H1 (cell line): ENCODE data around the gene PDZK1IP1. TPM values are rescaled to one million over a fixed set of nuclear protein-coding genes. Genes with fewer than 3 reads are reported as not detected.

Source experiments
- CTCF ChIA-PET: fragments of 300-600 bp; sonication (Branson Sonifier 250); formaldehyde crosslinking; loops from one replicate; lab custom pipeline; 2021; ENCODE audit not compliant: partially characterized antibody; lab: Charles Lee
- POLR2A ChIA-PET: fragments of 300-600 bp; sonication (Branson Sonifier 250); formaldehyde crosslinking; loops from one replicate; lab custom pipeline; 2021; ENCODE audit warnings: inconsistent platforms; ENCODE audit not compliant: partially characterized antibody; lab: Charles Lee
- DNase-seq, 2 experiments: peaks; one replicate each; pipeline versions ENCODE4 v3.0.0 to v3.0.0-alpha.2; 2010 to 2022; ENCODE audit warnings: low spot score in 2 of 2, low read depth in 1 of 2, mixed read lengths in 1 of 2
- FAIRE-seq: peaks from 2 replicates; lab custom pipeline; 2011; peaks lifted over from hg19 to GRCh38; lab: Jason Lieb, UNC
- H2AFZ ChIP-seq: 2 replicates; pipeline ENCODE4 v1.8.1; 2012; ENCODE audit warnings: low read length, inconsistent platforms
- H2AK5ac ChIP-seq: 2 replicates; pipeline ENCODE4 v1.6.1; 2013; ENCODE audit warnings: low read depth, low read length
- H2BK120ac ChIP-seq: replicated peaks from 2 replicates; pipeline ENCODE3; 2013; ENCODE audit warnings: low read depth, low read length, inconsistent platforms
- H2BK12ac ChIP-seq: 2 replicates; pipeline ENCODE4 v1.6.1; 2013; ENCODE audit warnings: low read depth, low read length
- H2BK15ac ChIP-seq: 2 replicates; pipeline ENCODE4 v1.6.1; 2013; ENCODE audit warnings: low read length
- H2BK20ac ChIP-seq: 2 replicates; pipeline ENCODE4 v1.6.1; 2013; ENCODE audit warnings: low read length
- H2BK5ac ChIP-seq: 2 replicates; pipeline ENCODE4 v1.6.1; 2013; ENCODE audit warnings: low read depth, low read length
- H3K14ac ChIP-seq: 2 replicates; pipeline ENCODE4 v1.6.1; 2013; ENCODE audit warnings: inconsistent platforms; ENCODE audit not compliant: insufficient read length
- H3K18ac ChIP-seq: 2 replicates; pipeline ENCODE4 v1.6.1; 2013; ENCODE audit warnings: low read length; ENCODE audit errors: extremely low read depth
- H3K23ac ChIP-seq: 2 replicates; pipeline ENCODE4 v1.6.1; 2013; ENCODE audit warnings: inconsistent platforms; ENCODE audit not compliant: insufficient read length
- H3K23me2 ChIP-seq: 2 replicates; pipeline ENCODE4 v1.6.1; 2013; ENCODE audit warnings: low read depth, low read length
- H3K27ac ChIP-seq: 2 replicates; pipeline ENCODE4 v1.6.1; 2011; ENCODE audit warnings: low read depth, low read length, inconsistent platforms
- H3K27me3 ChIP-seq, 4 experiments: replicated peaks in 1 of 4; 1 replicate in 1 of 4; 2 replicates in 3 of 4; pipeline versions ENCODE4 v1.6.1 to v1.8.1; 2011 to 2013; ENCODE audit warnings: low read length in 3 of 4, mild to moderate bottlenecking in 3 of 4, inconsistent platforms in 2 of 4, mixed read lengths in 2 of 4, moderate library complexity in 1 of 4; ENCODE audit not compliant: control insufficient read depth in 3 of 4, insufficient read depth in 3 of 4; ENCODE audit errors: extremely low read depth in 1 of 4
- H3K36me3 ChIP-seq, 4 experiments: 2 replicates each; pipeline versions ENCODE4 v1.6.1 to v1.8.1; 2011 to 2013; ENCODE audit warnings: mild to moderate bottlenecking in 4 of 4, low read length in 3 of 4, moderate library complexity in 2 of 4, control low read depth in 1 of 4, inconsistent platforms in 1 of 4; ENCODE audit not compliant: insufficient read depth in 4 of 4, control insufficient read depth in 2 of 4
- H3K4ac ChIP-seq: replicated peaks from 2 replicates; pipeline ENCODE3; 2013; ENCODE audit warnings: low read length, low read depth, mixed read lengths, inconsistent platforms; ENCODE audit not compliant: insufficient read length
- H3K4me1 ChIP-seq, 4 experiments: replicated peaks in 1 of 4; 1 replicate in 1 of 4; 2 replicates in 3 of 4; pipeline versions ENCODE4 v1.6.1 to v1.8.1; 2011 to 2013; ENCODE audit warnings: low read length in 3 of 4, inconsistent platforms in 2 of 4, mixed read lengths in 1 of 4; ENCODE audit not compliant: insufficient read depth in 4 of 4, control insufficient read depth in 3 of 4
- H3K4me2 ChIP-seq, 2 experiments: 2 replicates each; pipeline versions ENCODE4 v1.6.1 to v1.8.1; 2011 to 2013; ENCODE audit warnings: low read depth in 2 of 2, low read length in 2 of 2, control low read depth in 1 of 2, inconsistent platforms in 1 of 2, mild to moderate bottlenecking in 1 of 2; ENCODE audit not compliant: insufficient read depth in 1 of 2
- H3K4me3 ChIP-seq, 4 experiments: fragments of 200-600, 300-600 bp in 1 of 4; sonication (generic), shearing (Covaris generic), sonication (Bioruptor Twin) in 1 of 4; 2 replicates each; pipeline versions ENCODE4 v1.5.1 to v1.8.1; 2011 to 2016; ENCODE audit warnings: low read length in 4 of 4, low read depth in 3 of 4, control low read depth in 2 of 4, inconsistent platforms in 2 of 4, mild to moderate bottlenecking in 2 of 4, mixed read lengths in 1 of 4, moderate library complexity in 1 of 4; ENCODE audit not compliant: insufficient read depth in 2 of 4; ENCODE audit errors: extremely low read depth in 1 of 4
- H3K56ac ChIP-seq: replicated peaks from 2 replicates; pipeline ENCODE3; 2013; ENCODE audit warnings: low read depth, mild to moderate bottlenecking, mixed read lengths, low read length, inconsistent platforms; ENCODE audit not compliant: insufficient read length
- H3K79me1 ChIP-seq: 2 replicates; pipeline ENCODE4 v1.6.1; 2013; ENCODE audit warnings: low read depth, low read length, control low read depth
- H3K79me2 ChIP-seq, 2 experiments: 2 replicates each; pipeline versions ENCODE4 v1.6.1 to v1.8.1; 2012 to 2013; ENCODE audit warnings: low read length in 2 of 2, mild to moderate bottlenecking in 2 of 2, inconsistent platforms in 1 of 2; ENCODE audit not compliant: insufficient read depth in 2 of 2, control insufficient read depth in 1 of 2
- H3K9ac ChIP-seq, 4 experiments: replicated peaks in 1 of 4; 1 replicate in 1 of 4; 2 replicates in 3 of 4; pipeline versions ENCODE4 v1.6.1 to v1.8.1; 2011 to 2013; ENCODE audit warnings: low read depth in 3 of 4, low read length in 3 of 4, control low read depth in 2 of 4, mild to moderate bottlenecking in 2 of 4, moderate library complexity in 2 of 4, inconsistent platforms in 1 of 4; ENCODE audit errors: extremely low read depth in 1 of 4
- H3K9me3 ChIP-seq, 2 experiments: 2 replicates each; pipeline versions ENCODE4 v1.6.1 to v1.8.1; 2012 to 2013; ENCODE audit warnings: mild to moderate bottlenecking in 2 of 2, moderate library complexity in 2 of 2, control low read depth in 1 of 2, inconsistent platforms in 1 of 2, low read depth in 1 of 2, low read length in 1 of 2, mixed read lengths in 1 of 2; ENCODE audit not compliant: insufficient read depth in 2 of 2
- H4K20me1 ChIP-seq, 2 experiments: replicated peaks in 1 of 2; 2 replicates each; pipeline versions ENCODE3 to v1.8.1; 2011 to 2013; ENCODE audit warnings: inconsistent platforms in 2 of 2, low read length in 2 of 2, mild to moderate bottlenecking in 1 of 2; ENCODE audit not compliant: insufficient read depth in 2 of 2, control insufficient read depth in 1 of 2
- H4K5ac ChIP-seq: 2 replicates; pipeline ENCODE4 v1.6.1; 2013; ENCODE audit warnings: low read length, low read depth, mixed read lengths, inconsistent platforms; ENCODE audit not compliant: insufficient read length
- H4K8ac ChIP-seq: 2 replicates; pipeline ENCODE4 v1.8.0; 2013; ENCODE audit warnings: mild to moderate bottlenecking, moderate library complexity, low read length, inconsistent platforms; ENCODE audit not compliant: insufficient read depth; ENCODE audit errors: extremely low read depth
- H4K91ac ChIP-seq: replicated peaks from 2 replicates; pipeline ENCODE3; 2013; ENCODE audit warnings: low read length, mixed read lengths, inconsistent platforms; ENCODE audit not compliant: insufficient read length
- BCL11A ChIP-seq, 2 experiments: IDR thresholded peaks; one replicate each; pipeline ENCODE4 v1.6.1; 2011; ENCODE audit warnings: low read depth in 2 of 2, low read length in 2 of 2, mild to moderate bottlenecking in 2 of 2
- CREB1 ChIP-seq: IDR thresholded peaks from 2 replicates; pipeline ENCODE4 v1.6.1; 2012; ENCODE audit warnings: inconsistent platforms
- CTBP2 ChIP-seq: IDR thresholded peaks from 2 replicates; pipeline ENCODE4 v1.7.0; 2011; ENCODE audit warnings: borderline replicate concordance, mild to moderate bottlenecking, moderate library complexity, mixed read lengths, low read length; ENCODE audit not compliant: insufficient read depth, insufficient read length
- NANOG ChIP-seq: IDR thresholded peaks from 2 replicates; pipeline ENCODE4 v1.6.1; 2011; ENCODE audit warnings: low read length, low read depth, mild to moderate bottlenecking, inconsistent platforms; ENCODE audit not compliant: insufficient read depth, poor library complexity, severe bottlenecking
- PHF8 ChIP-seq: fragments of 200-600 bp; sonication (generic); conservative IDR thresholded peaks from 2 replicates; pipeline ENCODE4 v1.7.1; 2012; ENCODE audit warnings: low read depth, mild to moderate bottlenecking, inconsistent platforms, low read length, moderate library complexity
- POU5F1 ChIP-seq: IDR thresholded peaks from 2 replicates; pipeline ENCODE4 v1.6.1; 2011; ENCODE audit warnings: low read depth, mild to moderate bottlenecking, low read length, moderate library complexity
- RFX5 ChIP-seq: IDR thresholded peaks from 2 replicates; pipeline ENCODE4 v1.6.1; 2011; ENCODE audit warnings: low read depth, low read length, improper control_type of control experiment, borderline replicate concordance
- SAP30 ChIP-seq: fragments of 300-600 bp; sonication (generic); IDR thresholded peaks from 2 replicates; pipeline ENCODE4 v1.7.1; 2012; ENCODE audit warnings: low read length, moderate library complexity, mild to moderate bottlenecking, inconsistent platforms; ENCODE audit not compliant: insufficient read depth, insufficient replicate concordance
- TEAD4 ChIP-seq: IDR thresholded peaks from 2 replicates; pipeline ENCODE4 v1.6.1; 2012; ENCODE audit warnings: low read depth, low read length, inconsistent platforms, mixed read lengths
- USF2 ChIP-seq: IDR thresholded peaks from 2 replicates; pipeline ENCODE4 v1.6.1; 2011; ENCODE audit warnings: low read length, improper control_type of control experiment
- WGBS, 2 experiments: shearing (Covaris generic) in 1 of 2; methylation state at CpG; one replicate each; pipeline versions ENCODE4 v1.1.6 to v1.1.7; 2013 to 2015; ENCODE audit warnings: low lambda C conversion rate in 2 of 2, mixed read lengths in 2 of 2, inconsistent platforms in 1 of 2, low coverage in 1 of 2, missing lambda C conversion rate in 1 of 2; ENCODE audit not compliant: insufficient replicate concordance in 2 of 2, insufficient coverage in 1 of 2, insufficient read length in 1 of 2; ENCODE audit errors: extremely low coverage in 1 of 2, missing lambda C conversion rate in 1 of 2; 5-methylcytosine and 5-hydroxymethylcytosine counted together
- polyA plus RNA-seq, 7 experiments: library from polyadenylated mRNA; depleted of rRNA in 3 of 7; stranded (reverse) in 5 of 7; unstranded in 2 of 7; fragments of >200 nt in 5 of 7; fragments of 200-250 nt in 2 of 7; gene quantifications; 1 replicate in 5 of 7; 2 replicates in 1 of 7; 4 replicates in 1 of 7; pipeline versions ENCODE4 v1.2.1 to v1.2.3, GENCODE V29; 2011 to 2013; ENCODE audit warnings: missing spikeins in 2 of 7, mixed read lengths in 2 of 7
- total RNA-seq: library from RNA; stranded (reverse); fragmentation: NEBNext Ultra II Directional; extraction: Animal tissue kit (Norgen Biotek cat#: 25700); gene quantifications from 2 replicates; pipeline ENCODE4 v1.2.1, GENCODE V29; 2021

Gene PDZK1IP1
- total and polyA plus RNA-seq, 2 of the 8 experiments (the other 6 are each of a cell fraction or from before 2014, with no cell fraction given) = 0.17 TPM; not detected in 1

- ChIA-PET CTCF (interaction anchor here (0.6 to 14.4 kb wide), 6 partner anchors 6 to 439 kb away, joined by 3 to 207 read pairs (median 78); partner anchors contain the start of gene PDZK1IP1), POLR2A (interaction anchor here (0.7 kb wide), 1 partner anchor 46 kb away, joined by 3 read pairs; the partner anchor contains the start of gene TAL1)
- 95% methylated on average over 13 of the region's 13 CpGs; no CpG with 5 or more reads in 1 of the 2 experiments for WGBS, 2 experiments
- TF ChIP-seq POU5F1 (no peak), BCL11A (IDR thresholded peaks at IDR 0.05; ENCODE audit: low read depth in 2 of 2, low read length in 2 of 2) (no peak), RFX5 (no peak), CTBP2 (no peak), NANOG (no peak), USF2 (no peak), SAP30 (no peak), CREB1 (no peak), PHF8 (no peak), TEAD4 (no peak)
Measured at GRCh38 chr1:47186267-47187185, 3.3 kb downstream of the PDZK1IP1 start.

More at GRCh38 chr1:47186267-47187185, 3.3 kb downstream of the PDZK1IP1 start:
- Histone ChIP-seq H3K4me3 (no peak overlapping the region), H2BK5ac (no peak overlapping the region), H3K4ac (no peak overlapping the region), H4K8ac (no peak overlapping the region; the same call in 1 of the 2 replicates), H3K23me2 (peaks cover 5% of the 10 kb centered on the region; the same call in 1 of the 2 replicates), H2BK20ac (no peak overlapping the region), H3K18ac (no peak overlapping the region), H3K14ac (no peak overlapping the region), H3K9me3 (no peaks in the 10 kb centered on the region), H3K4me2 (no peak overlapping the region), H2BK12ac (no peak overlapping the region), H3K27me3 (peaks cover 0 to 2% (median 0%) of the 10 kb centered on the region in 4 experiments; a peak in 3 of 7 replicates), H2AFZ (no peak overlapping the region), H3K4me1 (peaks cover 0 to 6% (median 2%) of the 10 kb centered on the region in 4 experiments; a peak in 5 of 7 replicates), H4K5ac (no peak overlapping the region), H3K9ac (no peak overlapping the region), H2BK15ac (no peak overlapping the region), H2AK5ac (no peak overlapping the region), H3K23ac (no peak overlapping the region), H4K91ac (no peak overlapping the region), H3K56ac (no peak overlapping the region), H3K79me1 (no peaks in the 10 kb centered on the region), H2BK120ac (no peak overlapping the region), H4K20me1 (no peaks in the 10 kb centered on the region), H3K36me3 (no peaks in the 10 kb centered on the region), H3K79me2 (no peaks in the 10 kb centered on the region), H3K27ac (no peak overlapping the region; the same call in 1 of the 2 replicates)
- FAIRE-seq (no peak), DNase-seq (no peak)
